Osteocyte (in vitro differentiated cells): ENCODE measurements around the gene ADH1B. TPM values are rescaled to one million over a fixed set of nuclear protein-coding genes. Genes with fewer than 3 reads are reported as not detected.

Experiments
- DNase-seq: peaks from one replicate; pipeline ENCODE4 v3.0.0; 2021; ENCODE audit warnings: mixed read lengths; ENCODE audit not compliant: unreplicated experiment; ENCODE audit errors: extremely low spot score
- H3K27ac Mint-ChIP-seq: one replicate; pipeline ENCODE4 v1.8.0; 2021; ENCODE audit warnings: mild to moderate bottlenecking, mixed read lengths; ENCODE audit not compliant: unreplicated experiment
- H3K27me3 Mint-ChIP-seq: one replicate; pipeline ENCODE4 v1.8.0; 2021; ENCODE audit warnings: mixed read lengths; ENCODE audit not compliant: unreplicated experiment
- H3K36me3 Mint-ChIP-seq: one replicate; pipeline ENCODE4 v1.8.0; 2021; ENCODE audit warnings: mixed read lengths; ENCODE audit not compliant: unreplicated experiment
- H3K4me1 Mint-ChIP-seq: one replicate; pipeline ENCODE4 v1.8.0; 2021; ENCODE audit warnings: mixed read lengths; ENCODE audit not compliant: unreplicated experiment
- H3K4me3 Mint-ChIP-seq: one replicate; pipeline ENCODE4 v1.8.0; 2021; ENCODE audit warnings: mild to moderate bottlenecking, moderate library complexity, mixed read lengths; ENCODE audit not compliant: unreplicated experiment
- H3K9me3 Mint-ChIP-seq: one replicate; pipeline ENCODE4 v1.8.0; 2021; ENCODE audit warnings: mixed read lengths; ENCODE audit not compliant: unreplicated experiment
- CTCF ChIP-seq: fragments of 200-600 bp; sonication (generic); IDR thresholded peaks from 2 replicates; pipeline ENCODE4 v1.5.0; 2021; ENCODE audit warnings: antibody characterized with exemption, mild to moderate bottlenecking, moderate library complexity
- total RNA-seq: library from RNA; stranded (reverse); gene quantifications from 2 replicates; pipeline ENCODE4 v1.2.1, GENCODE V29; 2021

The ADH1B gene
- total RNA-seq, 1 donor from 2014 or later: 8.8 TPM

GRCh38 chr4:99339172-99339571, 18.0 kb upstream of the ADH1B start:
- no peak for TF ChIP-seq CTCF
- Mint-ChIP-seq H3K27ac (no peak overlapping the region), H3K9me3 (no peaks in the 10 kb centered on the region), H3K36me3 (no peaks in the 10 kb centered on the region), H3K4me1 (no peaks in the 10 kb centered on the region), H3K27me3 (peaks cover 3% of the 10 kb centered on the region), H3K4me3 (no peak overlapping the region)
- DNase-seq: no peak

GRCh38 chr4:99336553-99336952, 15.4 kb upstream of the ADH1B start:
- H3K9me3 Mint-ChIP-seq: no peaks in the 10 kb centered on the region
- no peaks in the 10 kb centered on the region for H3K36me3 Mint-ChIP-seq
- TF ChIP-seq CTCF: no peak
- H3K4me3 Mint-ChIP-seq: no peak overlapping the region
- no peak for DNase-seq
- no peak overlapping the region for H3K27ac Mint-ChIP-seq
- no peaks in the 10 kb centered on the region for H3K4me1 Mint-ChIP-seq
- no peaks in the 10 kb centered on the region for H3K27me3 Mint-ChIP-seq

GRCh38 chr4:99334880-99335279, 13.7 kb upstream of the ADH1B start:
- Mint-ChIP-seq H3K27me3 (no peaks in the 10 kb centered on the region), H3K4me1 (no peaks in the 10 kb centered on the region), H3K4me3 (no peak overlapping the region), H3K9me3 (no peaks in the 10 kb centered on the region), H3K27ac (no peak overlapping the region), H3K36me3 (no peaks in the 10 kb centered on the region)
- DNase-seq: no peak
- TF ChIP-seq CTCF: no peak

- no peak overlapping the region for H3K27ac Mint-ChIP-seq
- H3K4me1 Mint-ChIP-seq: no peaks in the 10 kb centered on the region
- no peak overlapping the region for H3K4me3 Mint-ChIP-seq
- no peak for DNase-seq
- H3K36me3 Mint-ChIP-seq: no peaks in the 10 kb centered on the region
- no peaks in the 10 kb centered on the region for H3K27me3 Mint-ChIP-seq
- H3K9me3 Mint-ChIP-seq: peaks cover 10% of the 10 kb centered on the region
- TF ChIP-seq CTCF: no peak
These were observed 9.4 kb upstream of the ADH1B start for GRCh38 chr4:99330648-99331047.

- DNase-seq: no peak
- Mint-ChIP-seq H3K27me3 (no peaks in the 10 kb centered on the region), H3K4me3 (no peak overlapping the region), H3K27ac (no peak overlapping the region), H3K9me3 (peaks cover 17% of the 10 kb centered on the region), H3K4me1 (peaks cover 6% of the 10 kb centered on the region), H3K36me3 (peaks cover 3% of the 10 kb centered on the region)
- no peak for TF ChIP-seq CTCF
These were observed 8.7 kb upstream of the ADH1B start for GRCh38 chr4:99329876-99330275.
